Astrocyte of the spinal cord (primary cell): ENCODE data around the gene TRMT1.
A peak's percentile ranks its signal among the peaks of the same experiment; 100 is the strongest.

ENCODE experiments used
- DNase-seq: peaks from one replicate; pipeline ENCODE4 v3.0.0; 2011; ENCODE audit warnings: low read depth, low spot score
- H3K4me3 ChIP-seq: 2 replicates; pipeline ENCODE4 v1.5.1; 2011; ENCODE audit warnings: low read depth, mild to moderate bottlenecking, low read length, moderate library complexity
- in situ Hi-C: cut with HindIII; loops from 2 replicates; pipeline ENCODE4 v1.10.0; 2017; ENCODE audit warnings: low sequenced_read_pairs
- TF ChIP-seq, protein P1 (sequence below): IDR thresholded peaks from 2 replicates; pipeline ENCODE4 v1.5.1; 2012; ENCODE audit warnings: low read depth, mild to moderate bottlenecking, low read length, inconsistent platforms

TRMT1 gene

GRCh38 chr19:13104848-13105711 lies 11.5 kb downstream of the TRMT1 start:
- no peak overlapping the region for H3K4me3 ChIP-seq
- in situ Hi-C loops: no loop called here
- TF ChIP-seq, protein P1, sequence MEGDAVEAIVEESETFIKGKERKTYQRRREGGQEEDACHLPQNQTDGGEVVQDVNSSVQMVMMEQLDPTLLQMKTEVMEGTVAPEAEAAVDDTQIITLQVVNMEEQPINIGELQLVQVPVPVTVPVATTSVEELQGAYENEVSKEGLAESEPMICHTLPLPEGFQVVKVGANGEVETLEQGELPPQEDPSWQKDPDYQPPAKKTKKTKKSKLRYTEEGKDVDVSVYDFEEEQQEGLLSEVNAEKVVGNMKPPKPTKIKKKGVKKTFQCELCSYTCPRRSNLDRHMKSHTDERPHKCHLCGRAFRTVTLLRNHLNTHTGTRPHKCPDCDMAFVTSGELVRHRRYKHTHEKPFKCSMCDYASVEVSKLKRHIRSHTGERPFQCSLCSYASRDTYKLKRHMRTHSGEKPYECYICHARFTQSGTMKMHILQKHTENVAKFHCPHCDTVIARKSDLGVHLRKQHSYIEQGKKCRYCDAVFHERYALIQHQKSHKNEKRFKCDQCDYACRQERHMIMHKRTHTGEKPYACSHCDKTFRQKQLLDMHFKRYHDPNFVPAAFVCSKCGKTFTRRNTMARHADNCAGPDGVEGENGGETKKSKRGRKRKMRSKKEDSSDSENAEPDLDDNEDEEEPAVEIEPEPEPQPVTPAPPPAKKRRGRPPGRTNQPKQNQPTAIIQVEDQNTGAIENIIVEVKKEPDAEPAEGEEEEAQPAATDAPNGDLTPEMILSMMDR: no peak
- DNase-seq: no peak

DNA sequence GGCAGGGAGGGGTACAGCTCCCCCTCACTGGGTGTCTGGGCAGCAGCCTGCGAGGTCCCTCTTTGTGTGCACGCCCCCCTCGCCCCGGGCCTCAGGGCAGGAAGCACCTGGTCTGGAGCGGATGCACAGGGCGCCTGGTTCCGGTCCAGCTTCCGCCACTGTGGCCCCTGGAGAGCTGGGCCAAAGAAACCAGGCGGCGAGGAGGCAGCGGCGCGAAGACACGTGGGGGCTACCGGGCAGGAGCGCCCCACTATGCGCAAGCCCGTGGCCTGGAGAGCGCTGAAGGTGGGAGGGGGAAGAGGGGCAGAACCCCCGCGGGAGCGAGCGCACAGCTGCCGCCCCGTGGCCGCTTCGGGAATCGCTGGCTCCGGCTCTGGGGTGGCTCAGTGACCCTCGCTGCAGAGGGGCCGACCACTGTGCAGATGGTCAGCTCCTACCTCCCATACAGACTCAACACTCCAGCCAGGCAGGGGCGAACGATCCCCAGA lies 12.1 kb downstream of the TRMT1 start:
- DNase-seq: no peak
- TF ChIP-seq, protein P1: peak; percentile 83
- H3K4me3 ChIP-seq: no peak overlapping the region
- in situ Hi-C loops: no loop called here

DNA sequence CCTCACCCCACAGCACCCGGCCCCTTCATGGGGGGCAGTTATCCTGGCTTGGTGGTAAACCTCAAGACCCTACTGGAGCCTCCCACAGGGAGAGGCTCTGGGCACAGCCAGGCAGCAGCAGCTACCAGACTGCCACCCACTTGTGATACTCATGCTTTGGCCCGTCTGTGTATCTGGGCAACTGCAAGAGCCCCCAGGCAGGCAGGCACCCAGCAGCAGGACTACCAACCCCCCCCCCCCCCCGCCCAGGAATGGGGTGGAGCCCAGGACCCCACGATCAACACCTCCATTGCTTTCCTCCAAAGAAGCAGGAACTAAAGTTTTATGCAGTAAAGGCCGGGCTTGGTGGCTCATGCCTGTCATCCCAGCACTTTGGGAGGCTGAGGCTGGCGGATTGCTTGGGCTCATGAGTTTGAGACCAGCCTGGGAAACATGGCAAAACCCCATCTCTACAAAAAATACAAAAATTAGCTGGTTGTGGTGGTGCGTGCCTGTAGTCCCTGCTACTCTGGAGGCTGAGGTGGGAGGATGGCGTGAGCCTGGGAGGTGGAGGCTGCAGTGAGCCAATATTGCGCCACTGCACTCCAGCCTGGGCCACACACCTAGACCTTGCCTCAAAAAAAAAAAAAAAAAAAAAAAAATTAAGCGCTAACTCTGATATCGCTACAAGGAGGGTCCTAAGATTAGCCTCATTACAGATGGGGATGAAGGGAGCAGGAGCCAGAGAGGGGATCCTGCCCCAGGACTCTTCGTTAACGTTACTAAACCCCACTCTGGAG lies 12.8 kb downstream of the TRMT1 start:
- in situ Hi-C loops: no loop called here

GRCh38 chr19:13102666-13103580 lies 13.6 kb downstream of the TRMT1 start, which contains the start of gene LYL1:
Gene LYL1 (minus strand): TSS chr19:13102858. CDS start chr19:13101171, 1,687 bp downstream.
- H3K4me3 ChIP-seq: peak within 1 kb of the TSS; percentile 0
- in situ Hi-C loops: no loop called here
- TF ChIP-seq, protein P1: no peak
- DNase-seq: no peak

More for the DNA sequence above, 12.8 kb downstream of the TRMT1 start:
- H3K4me3 ChIP-seq: no peak overlapping the region
- TF ChIP-seq, protein P1: no peak
- DNase-seq: no peak

GRCh38 chr19:13102416-13102665 lies 14.2 kb downstream of the TRMT1 start:
- TF ChIP-seq, protein P1: no peak
- in situ Hi-C loops: no loop called here
- H3K4me3 ChIP-seq: peak overlapping the region; percentile 0
- DNase-seq: no peak
